ENCODE data around the gene TMEM17.
"Not testable (repeated sequence)": the region's sequence is repeated elsewhere in the genome, so short reads cannot be mapped to it uniquely, and the experiment has no call there.

Gene TMEM17

GRCh38 chr2:62540408-62541168 lies 34.6 kb upstream of the TMEM17 start:
- intact Hi-C loops (cut with DNase I; ENCODE audit: low total_unique reads) = no loop called here
- DNase-seq = no peak
- TF ChIP-seq CTCF (IDR thresholded peaks at IDR 0.05) = no peak
- H3K9me3 ChIP-seq = no peaks in the 10 kb centered on the region
- peaks cover 0 to 12% (median 0%) of the 10 kb centered on the region in 4 donors for H3K4me1 ChIP-seq
- H3K4me3 ChIP-seq = no peak overlapping the region
- no peaks in the 10 kb centered on the region for H3K36me3 ChIP-seq
- H3K27me3 ChIP-seq = peaks cover 0 to 2% of the 10 kb centered on the region in 2 donors
- H3K27ac ChIP-seq = peak overlapping the region in 1 of 2 donors; percentile 10

- Histone ChIP-seq H3K36me3 (no peaks in the 10 kb centered on the region), H3K27ac (peak overlapping the region in 1 of 2 donors; percentile 10), H3K9me3 (no peaks in the 10 kb centered on the region), H3K4me1 (peaks cover 0 to 12% (median 0%) of the 10 kb centered on the region in 4 donors), H3K27me3 (peaks cover 0 to 2% of the 10 kb centered on the region in 2 donors), H3K4me3 (no peak overlapping the region)
- no peak for DNase-seq
- intact Hi-C loops (cut with DNase I; ENCODE audit: low total_unique reads) = no loop called here
- no peak for TF ChIP-seq CTCF (IDR thresholded peaks at IDR 0.05)
These were observed 33.8 kb upstream of the TMEM17 start for GRCh38 chr2:62539606-62540407.

- H3K4me1 ChIP-seq = peaks cover 0 to 12% (median 0%) of the 10 kb centered on the region in 4 donors
- intact Hi-C loops (cut with DNase I; ENCODE audit: low total_unique reads) = no loop called here
- H3K27ac ChIP-seq = no peak overlapping the region
- H3K36me3 ChIP-seq = no peaks in the 10 kb centered on the region
- no peaks in the 10 kb centered on the region for H3K9me3 ChIP-seq
- peaks cover 0 to 2% of the 10 kb centered on the region in 2 donors for H3K27me3 ChIP-seq
- TF ChIP-seq CTCF (IDR thresholded peaks at IDR 0.05) = no peak
- H3K4me3 ChIP-seq = no peak overlapping the region
- no peak for DNase-seq
These were observed 32.8 kb upstream of the TMEM17 start for GRCh38 chr2:62538756-62539155.

- no peak overlapping the region for H3K4me3 ChIP-seq
- no peaks in the 10 kb centered on the region for H3K36me3 ChIP-seq
- H3K4me1 ChIP-seq = peaks cover 0 to 12% (median 0%) of the 10 kb centered on the region in 4 donors
- H3K9me3 ChIP-seq = no peaks in the 10 kb centered on the region
- no peak for DNase-seq
- TF ChIP-seq CTCF (IDR thresholded peaks at IDR 0.05) = no peak
- no peak overlapping the region for H3K27ac ChIP-seq
- intact Hi-C loops (cut with DNase I; ENCODE audit: low total_unique reads) = no loop called here
- peaks cover 0 to 2% of the 10 kb centered on the region in 2 donors for H3K27me3 ChIP-seq
These were observed 31.8 kb upstream of the TMEM17 start for GRCh38 chr2:62537814-62538213.

- no peaks in the 10 kb centered on the region for H3K9me3 ChIP-seq
- no peaks in the 10 kb centered on the region for H3K36me3 ChIP-seq
- DNase-seq = no peak
- no peak for TF ChIP-seq CTCF (IDR thresholded peaks at IDR 0.05)
- no peak overlapping the region for H3K4me3 ChIP-seq
- peaks cover 0 to 2% of the 10 kb centered on the region in 2 donors for H3K27me3 ChIP-seq
- intact Hi-C loops (cut with DNase I; ENCODE audit: low total_unique reads) = no loop called here
- peaks cover 0 to 12% (median 0%) of the 10 kb centered on the region in 4 donors for H3K4me1 ChIP-seq
- H3K27ac ChIP-seq = no peak overlapping the region
These were observed 31.0 kb upstream of the TMEM17 start for GRCh38 chr2:62536873-62537547.

GRCh38 chr2:62535521-62535920 lies 29.5 kb upstream of the TMEM17 start:
- DNase-seq; H3K4me3 ChIP-seq; H3K4me1 ChIP-seq; H3K27me3 ChIP-seq; intact Hi-C loops (cut with DNase I; ENCODE audit: low total_unique reads); H3K36me3 ChIP-seq; H3K27ac ChIP-seq; H3K9me3 ChIP-seq: not testable (repeated sequence)

All from tibial artery (tissue), 4 donors.